ENCODE data around the gene KRTAP22-1. TPM values are rescaled to one million over a fixed set of nuclear protein-coding genes. Genes with fewer than 3 reads are reported as not detected.

KRTAP22-1 gene
- total and polyA plus RNA-seq, 8 donors, result not detected

- Histone ChIP-seq H3K4me1 (no peaks in the 10 kb centered on the region), H3K4me3 (no peak overlapping the region), H3K9me3 (peaks cover 0 to 17% of the 10 kb centered on the region in 2 donors), H3K36me3 (no peaks in the 10 kb centered on the region), H3K27ac (no peak overlapping the region), H3K27me3 (no peaks in the 10 kb centered on the region)
- no peak for ATAC-seq
- TF ChIP-seq, protein P1, sequence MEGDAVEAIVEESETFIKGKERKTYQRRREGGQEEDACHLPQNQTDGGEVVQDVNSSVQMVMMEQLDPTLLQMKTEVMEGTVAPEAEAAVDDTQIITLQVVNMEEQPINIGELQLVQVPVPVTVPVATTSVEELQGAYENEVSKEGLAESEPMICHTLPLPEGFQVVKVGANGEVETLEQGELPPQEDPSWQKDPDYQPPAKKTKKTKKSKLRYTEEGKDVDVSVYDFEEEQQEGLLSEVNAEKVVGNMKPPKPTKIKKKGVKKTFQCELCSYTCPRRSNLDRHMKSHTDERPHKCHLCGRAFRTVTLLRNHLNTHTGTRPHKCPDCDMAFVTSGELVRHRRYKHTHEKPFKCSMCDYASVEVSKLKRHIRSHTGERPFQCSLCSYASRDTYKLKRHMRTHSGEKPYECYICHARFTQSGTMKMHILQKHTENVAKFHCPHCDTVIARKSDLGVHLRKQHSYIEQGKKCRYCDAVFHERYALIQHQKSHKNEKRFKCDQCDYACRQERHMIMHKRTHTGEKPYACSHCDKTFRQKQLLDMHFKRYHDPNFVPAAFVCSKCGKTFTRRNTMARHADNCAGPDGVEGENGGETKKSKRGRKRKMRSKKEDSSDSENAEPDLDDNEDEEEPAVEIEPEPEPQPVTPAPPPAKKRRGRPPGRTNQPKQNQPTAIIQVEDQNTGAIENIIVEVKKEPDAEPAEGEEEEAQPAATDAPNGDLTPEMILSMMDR (IDR thresholded peaks at IDR 0.05), result no peak
- DNase-seq, result no peak
- intact Hi-C loops (cut with DNase I), result no loop called here
Observed at GRCh38 chr21:30629200-30629599, 28.3 kb downstream of the KRTAP22-1 start.

- Histone ChIP-seq H3K9me3 (peaks cover 0 to 4% of the 10 kb centered on the region in 2 donors), H3K4me1 (no peaks in the 10 kb centered on the region), H3K4me3 (no peak within 1 kb of the TSS), H3K36me3 (no peaks in the 10 kb centered on the region), H3K27ac (no peak within 1 kb of the TSS), H3K27me3 (no peaks in the 10 kb centered on the region)
- TF ChIP-seq, protein P1 (IDR thresholded peaks at IDR 0.05), result no peak
- no peak for ATAC-seq
- intact Hi-C loops (cut with DNase I), result no loop called here
- DNase-seq, result no peak
Observed at GRCh38 chr21:30634906-30635305, 34.0 kb downstream of the KRTAP22-1 start, which contains the start of gene KRTAP20-2. TSS of gene KRTAP20-2 (plus strand) at chr21:30635206. CDS start at chr21:30635264, 58 bp downstream.

GRCh38 chr21:30638686-30639085 is 37.8 kb downstream of the KRTAP22-1 start:
- Histone ChIP-seq H3K9me3 (peaks cover 0 to 16% of the 10 kb centered on the region in 2 donors), H3K4me1 (no peaks in the 10 kb centered on the region), H3K4me3 (no peak overlapping the region), H3K27ac (no peak overlapping the region), H3K27me3 (no peaks in the 10 kb centered on the region), H3K36me3 (no peaks in the 10 kb centered on the region)
- DNase-seq (no peak), ATAC-seq (no peak)
- TF ChIP-seq, protein P1 (IDR thresholded peaks at IDR 0.05), result no peak
- intact Hi-C loops (cut with DNase I), result no loop called here

GRCh38 chr21:30642564-30642963 is 41.7 kb downstream of the KRTAP22-1 start, which contains the start of gene KRTAP20-3:
TSS of gene KRTAP20-3 (plus strand) at chr21:30642864.
- TF ChIP-seq, protein P1 (IDR thresholded peaks at IDR 0.05), result no peak
- Histone ChIP-seq H3K27ac (no peak within 1 kb of the TSS), H3K9me3 (peaks cover 0 to 19% of the 10 kb centered on the region in 2 donors), H3K36me3 (no peaks in the 10 kb centered on the region), H3K27me3 (no peaks in the 10 kb centered on the region), H3K4me1 (no peaks in the 10 kb centered on the region), H3K4me3 (no peak within 1 kb of the TSS)
- DNase-seq (no peak), ATAC-seq (no peak)
- intact Hi-C loops (cut with DNase I), result no loop called here

GRCh38 chr21:30646904-30647414 is 46.1 kb downstream of the KRTAP22-1 start:
- no peaks in the 10 kb centered on the region for H3K27me3 ChIP-seq
- DNase-seq, result no peak
- ATAC-seq, result no peak
- no peaks in the 10 kb centered on the region for H3K4me1 ChIP-seq
- no peaks in the 10 kb centered on the region for H3K36me3 ChIP-seq
- H3K4me3 ChIP-seq, result no peak overlapping the region
- H3K9me3 ChIP-seq, result peaks cover 0 to 7% of the 10 kb centered on the region in 2 donors
- TF ChIP-seq, protein P1 (IDR thresholded peaks at IDR 0.05), result no peak
- no peak overlapping the region for H3K27ac ChIP-seq
- intact Hi-C loops (cut with DNase I), result no loop called here

Other genes starting within 250 kb of the KRTAP22-1 start
- not detected for gene KRTAP13-2, start 228.8 kb upstream of the KRTAP22-1 start, total RNA-seq
- gene KRTAP13-2, start 228.8 kb upstream of the KRTAP22-1 start, polyA plus RNA-seq (ENCODE audit: insufficient read length in 6 of 6), result not detected
- not detected for gene KRTAP13-1, start 205.1 kb upstream of the KRTAP22-1 start, total RNA-seq
- not detected for gene KRTAP13-1, start 205.1 kb upstream of the KRTAP22-1 start, polyA plus RNA-seq (ENCODE audit: insufficient read length in 6 of 6)
- gene KRTAP13-3, start 175.2 kb upstream of the KRTAP22-1 start, total RNA-seq, result not detected
- gene KRTAP13-3, start 175.2 kb upstream of the KRTAP22-1 start, polyA plus RNA-seq (ENCODE audit: insufficient read length in 6 of 6), result not detected
- gene KRTAP13-4, start 170.9 kb upstream of the KRTAP22-1 start, total RNA-seq, result not detected
- gene KRTAP13-4, start 170.9 kb upstream of the KRTAP22-1 start, polyA plus RNA-seq (ENCODE audit: insufficient read length in 6 of 6), result not detected
- not detected for gene KRTAP15-1, start 160.8 kb upstream of the KRTAP22-1 start, total RNA-seq
- not detected for gene KRTAP15-1, start 160.8 kb upstream of the KRTAP22-1 start, polyA plus RNA-seq (ENCODE audit: insufficient read length in 6 of 6)
- gene KRTAP19-1, start 120.7 kb upstream of the KRTAP22-1 start, total RNA-seq, result not detected
- not detected for gene KRTAP19-1, start 120.7 kb upstream of the KRTAP22-1 start, polyA plus RNA-seq (ENCODE audit: insufficient read length in 6 of 6)
- not detected for gene KRTAP19-2, start 113.7 kb upstream of the KRTAP22-1 start, total RNA-seq
- gene KRTAP19-2, start 113.7 kb upstream of the KRTAP22-1 start, polyA plus RNA-seq (ENCODE audit: insufficient read length in 6 of 6), result not detected
- not detected for gene KRTAP19-3, start 109.1 kb upstream of the KRTAP22-1 start, total RNA-seq
- gene KRTAP19-3, start 109.1 kb upstream of the KRTAP22-1 start, polyA plus RNA-seq (ENCODE audit: insufficient read length in 6 of 6), result not detected
- not detected for gene KRTAP19-4, start 103.9 kb upstream of the KRTAP22-1 start, total RNA-seq
- not detected for gene KRTAP19-4, start 103.9 kb upstream of the KRTAP22-1 start, polyA plus RNA-seq (ENCODE audit: insufficient read length in 6 of 6)
- not detected for gene KRTAP19-5, start 98.9 kb upstream of the KRTAP22-1 start, total RNA-seq
- not detected for gene KRTAP19-5, start 98.9 kb upstream of the KRTAP22-1 start, polyA plus RNA-seq (ENCODE audit: insufficient read length in 6 of 6)
- gene KRTAP19-6, start 59.2 kb upstream of the KRTAP22-1 start, total RNA-seq, result not detected
- not detected for gene KRTAP19-6, start 59.2 kb upstream of the KRTAP22-1 start, polyA plus RNA-seq (ENCODE audit: insufficient read length in 6 of 6)
- gene KRTAP19-7, start 39.8 kb upstream of the KRTAP22-1 start, total RNA-seq, result not detected
- gene KRTAP19-7, start 39.8 kb upstream of the KRTAP22-1 start, polyA plus RNA-seq (ENCODE audit: insufficient read length in 6 of 6), result not detected
- gene KRTAP22-2, start 10.7 kb upstream of the KRTAP22-1 start, total RNA-seq, result not detected
- not detected for gene KRTAP22-2, start 10.7 kb upstream of the KRTAP22-1 start, polyA plus RNA-seq (ENCODE audit: insufficient read length in 6 of 6)
- not detected for gene KRTAP6-3, start 8.6 kb upstream of the KRTAP22-1 start, total RNA-seq
- gene KRTAP6-3, start 8.6 kb upstream of the KRTAP22-1 start, polyA plus RNA-seq (ENCODE audit: insufficient read length in 6 of 6), result not detected
- gene KRTAP6-2, start 2.2 kb upstream of the KRTAP22-1 start, total RNA-seq, result not detected
- not detected for gene KRTAP6-2, start 2.2 kb upstream of the KRTAP22-1 start, polyA plus RNA-seq (ENCODE audit: insufficient read length in 6 of 6)
- not detected for gene KRTAP6-1, start 12.8 kb downstream of the KRTAP22-1 start, total RNA-seq
- not detected for gene KRTAP6-1, start 12.8 kb downstream of the KRTAP22-1 start, polyA plus RNA-seq (ENCODE audit: insufficient read length in 6 of 6)
- gene KRTAP20-1, start 15.3 kb downstream of the KRTAP22-1 start, total RNA-seq, result not detected
- gene KRTAP20-1, start 15.3 kb downstream of the KRTAP22-1 start, polyA plus RNA-seq (ENCODE audit: insufficient read length in 6 of 6), result not detected
- gene KRTAP20-4, start 19.5 kb downstream of the KRTAP22-1 start, total RNA-seq, result not detected
- not detected for gene KRTAP20-4, start 19.5 kb downstream of the KRTAP22-1 start, polyA plus RNA-seq (ENCODE audit: insufficient read length in 6 of 6)
- gene KRTAP20-2, start 34.1 kb downstream of the KRTAP22-1 start, total RNA-seq, result not detected
- gene KRTAP20-2, start 34.1 kb downstream of the KRTAP22-1 start, polyA plus RNA-seq (ENCODE audit: insufficient read length in 6 of 6), result not detected
- gene KRTAP20-3, start 41.8 kb downstream of the KRTAP22-1 start, total RNA-seq, result not detected
- not detected for gene KRTAP20-3, start 41.8 kb downstream of the KRTAP22-1 start, polyA plus RNA-seq (ENCODE audit: insufficient read length in 6 of 6)
- not detected for gene KRTAP21-3, start 117.7 kb downstream of the KRTAP22-1 start, total RNA-seq
- not detected for gene KRTAP21-3, start 117.7 kb downstream of the KRTAP22-1 start, polyA plus RNA-seq (ENCODE audit: insufficient read length in 6 of 6)
- gene KRTAP21-2, start 146.2 kb downstream of the KRTAP22-1 start, total RNA-seq, result not detected
- not detected for gene KRTAP21-2, start 146.2 kb downstream of the KRTAP22-1 start, polyA plus RNA-seq (ENCODE audit: insufficient read length in 6 of 6)
- gene KRTAP21-1, start 154.3 kb downstream of the KRTAP22-1 start, total RNA-seq, result not detected
- not detected for gene KRTAP21-1, start 154.3 kb downstream of the KRTAP22-1 start, polyA plus RNA-seq (ENCODE audit: insufficient read length in 6 of 6)
- not detected for gene KRTAP8-1, start 212.2 kb downstream of the KRTAP22-1 start, total RNA-seq
- not detected for gene KRTAP8-1, start 212.2 kb downstream of the KRTAP22-1 start, polyA plus RNA-seq (ENCODE audit: insufficient read length in 6 of 6)
- not detected for gene KRTAP7-1, start 228.7 kb downstream of the KRTAP22-1 start, total RNA-seq
- not detected for gene KRTAP7-1, start 228.7 kb downstream of the KRTAP22-1 start, polyA plus RNA-seq (ENCODE audit: insufficient read length in 6 of 6)